Measurements from ENCODE around the gene ARNT2.

- no peak for TF ChIP-seq GATA3 (IDR thresholded peaks at IDR 0.05; ENCODE audit: low read depth, low read length)
- no peak for TF ChIP-seq GATA2 (IDR thresholded peaks at IDR 0.05; ENCODE audit: low read depth, low read length)
Observed at GRCh38 chr15:80492409-80492808, 88.2 kb downstream of the ARNT2 start.
